Hematopoietic multipotent progenitor cell treated with erythropoietin and hydrocortisone succinate and interleukin-3 and kit ligand, for 15 days (in vitro differentiated cells): ENCODE measurements around the gene KCTD6.

Experiments
- DNase-seq: peaks from one replicate; pipeline ENCODE4 v3.0.0-alpha.2; 2015; ENCODE audit warnings: low spot score

KCTD6 gene

GRCh38 chr3:58485801-58486435 is 6.0 kb upstream of the KCTD6 start:
- no peak for DNase-seq

GRCh38 chr3:58487140-58487886 is 4.6 kb upstream of the KCTD6 start:
- DNase-seq: no peak

- DNase-seq: no peak
Measured at GRCh38 chr3:58488967-58489366, 2.9 kb upstream of the KCTD6 start.

- DNase-seq: no peak
Measured at GRCh38 chr3:58490860-58491501, 915 bp upstream of the KCTD6 start.

GRCh38 chr3:58492494-58492905 is 604 bp downstream of the KCTD6 start:
- DNase-seq: peak; percentile 9

GRCh38 chr3:58494107-58494506 is 2.2 kb downstream of the KCTD6 start:
- DNase-seq: no peak

GRCh38 chr3:58495101-58495500 is 3.2 kb downstream of the KCTD6 start:
- no peak for DNase-seq

- no peak for DNase-seq
Measured at GRCh38 chr3:58496206-58496857, 4.4 kb downstream of the KCTD6 start.

GRCh38 chr3:58497097-58497496 is 5.2 kb downstream of the KCTD6 start:
- DNase-seq: no peak

GRCh38 chr3:58502872-58503271 is 11.0 kb downstream of the KCTD6 start:
- DNase-seq: no peak

GRCh38 chr3:58507356-58508078 is 15.6 kb downstream of the KCTD6 start:
- no peak for DNase-seq

GRCh38 chr3:58508437-58508836 is 16.5 kb downstream of the KCTD6 start:
- DNase-seq: no peak

- DNase-seq: no peak
Measured at GRCh38 chr3:58514405-58514804, 22.5 kb downstream of the KCTD6 start.

- DNase-seq: no peak
Measured at GRCh38 chr3:58518291-58518789, 26.4 kb downstream of the KCTD6 start.

- DNase-seq: no peak
Measured at GRCh38 chr3:58519668-58520402, 27.9 kb downstream of the KCTD6 start.

- DNase-seq: no peak
Measured at GRCh38 chr3:58520403-58521335, 28.8 kb downstream of the KCTD6 start.

GRCh38 chr3:58521336-58521670 is 29.4 kb downstream of the KCTD6 start:
- no peak for DNase-seq

- no peak for DNase-seq
Measured at GRCh38 chr3:58521917-58522631, 30.2 kb downstream of the KCTD6 start.

- DNase-seq: peak; percentile 18
Measured at GRCh38 chr3:58522759-58523425, 31.0 kb downstream of the KCTD6 start.
